ENCODE data around the gene XKR3.
"Not testable (repeated sequence)": the region's sequence is repeated elsewhere in the genome, so short reads cannot be mapped to it uniquely, and the experiment has no call there.

DNA sequence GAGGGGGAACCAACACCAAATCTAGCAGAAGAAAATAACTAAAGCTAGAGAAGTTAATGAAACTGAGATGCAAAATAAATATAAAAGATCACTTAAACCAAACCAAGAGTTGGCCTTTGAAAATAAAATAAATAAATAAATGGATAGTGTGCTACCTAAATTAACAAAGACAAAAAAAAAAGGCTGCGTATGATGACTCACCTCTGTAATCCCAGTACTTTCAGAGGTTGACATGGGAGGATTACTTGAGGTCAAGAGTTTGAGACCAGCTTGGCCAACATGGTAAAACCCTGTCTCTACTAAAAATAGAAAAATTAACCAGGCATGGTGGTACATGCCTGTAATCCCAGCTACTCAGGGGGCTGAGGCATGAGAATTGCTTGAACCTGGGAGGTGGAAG lies 29.7 kb downstream of the XKR3 start:
- TF ChIP-seq, protein P1, sequence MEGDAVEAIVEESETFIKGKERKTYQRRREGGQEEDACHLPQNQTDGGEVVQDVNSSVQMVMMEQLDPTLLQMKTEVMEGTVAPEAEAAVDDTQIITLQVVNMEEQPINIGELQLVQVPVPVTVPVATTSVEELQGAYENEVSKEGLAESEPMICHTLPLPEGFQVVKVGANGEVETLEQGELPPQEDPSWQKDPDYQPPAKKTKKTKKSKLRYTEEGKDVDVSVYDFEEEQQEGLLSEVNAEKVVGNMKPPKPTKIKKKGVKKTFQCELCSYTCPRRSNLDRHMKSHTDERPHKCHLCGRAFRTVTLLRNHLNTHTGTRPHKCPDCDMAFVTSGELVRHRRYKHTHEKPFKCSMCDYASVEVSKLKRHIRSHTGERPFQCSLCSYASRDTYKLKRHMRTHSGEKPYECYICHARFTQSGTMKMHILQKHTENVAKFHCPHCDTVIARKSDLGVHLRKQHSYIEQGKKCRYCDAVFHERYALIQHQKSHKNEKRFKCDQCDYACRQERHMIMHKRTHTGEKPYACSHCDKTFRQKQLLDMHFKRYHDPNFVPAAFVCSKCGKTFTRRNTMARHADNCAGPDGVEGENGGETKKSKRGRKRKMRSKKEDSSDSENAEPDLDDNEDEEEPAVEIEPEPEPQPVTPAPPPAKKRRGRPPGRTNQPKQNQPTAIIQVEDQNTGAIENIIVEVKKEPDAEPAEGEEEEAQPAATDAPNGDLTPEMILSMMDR (IDR thresholded peaks at IDR 0.05; ENCODE audit: low read depth, low read length), result not testable (repeated sequence)
- not testable (repeated sequence) for TF ChIP-seq EZH2phosphoT487 (IDR thresholded peaks at IDR 0.05; ENCODE audit: low read depth)
